Liver (tissue), 3 donors: ENCODE results near the gene PDX1.

Source experiments
- ATF3 ChIP-seq: IDR thresholded peaks from 2 replicates; pipeline ENCODE4 v1.6.1; 2016; ENCODE audit warnings: antibody characterized with exemption
- CTCF ChIP-seq: fragments of 150-350 bp; IDR thresholded peaks from 2 replicates; pipeline ENCODE4 v1.5.1; 2017; ENCODE audit warnings: improper control_type of control experiment, low read depth, low read length; ENCODE audit not compliant: missing input control
- RAD21 ChIP-seq, 2 donors: IDR thresholded peaks; 2 replicates each; pipeline ENCODE4 v1.6.1; 2016; ENCODE audit warnings: antibody characterized with exemption in 2 of 2, mild to moderate bottlenecking in 2 of 2
- donor health status: healthy.
- donor health status: healthy.

- TF ChIP-seq RAD21 (IDR thresholded peaks at IDR 0.05) (no peak), CTCF (no peak), ATF3 (no peak)
Measured at GRCh38 chr13:27913160-27913559, 6.6 kb upstream of the PDX1 start.
